DMS53 treated with DMSO at 0.1 percent for 48 hours (cell line): ENCODE results near the gene PTK6.

ENCODE experiments used
- DNase-seq: peaks from one replicate; lab custom pipeline; 2025; ENCODE audit not compliant: unreplicated experiment; lab: John Stamatoyannopoulos, UW

Gene PTK6

DNA sequence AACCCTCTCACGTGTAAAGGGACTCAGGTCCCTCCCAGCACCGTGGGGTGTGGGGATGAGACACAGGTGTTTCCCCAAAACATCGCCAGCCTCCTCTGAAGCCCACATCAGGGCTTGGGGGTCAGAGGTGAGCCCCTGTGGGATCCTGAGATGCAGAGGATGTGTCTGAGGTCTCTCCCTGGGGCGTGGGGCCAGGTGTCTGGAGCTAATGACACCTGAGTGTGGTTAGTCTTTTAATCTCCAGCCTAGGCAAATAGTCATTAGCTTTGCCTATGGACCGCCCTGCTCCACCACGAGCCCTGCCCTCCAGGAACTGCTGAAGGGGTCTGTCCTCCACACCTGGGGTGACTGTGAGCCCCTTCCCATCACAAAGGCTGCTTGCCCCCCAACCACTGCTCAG, 8.6 kb upstream of the PTK6 start:
- no peak for DNase-seq

DNA sequence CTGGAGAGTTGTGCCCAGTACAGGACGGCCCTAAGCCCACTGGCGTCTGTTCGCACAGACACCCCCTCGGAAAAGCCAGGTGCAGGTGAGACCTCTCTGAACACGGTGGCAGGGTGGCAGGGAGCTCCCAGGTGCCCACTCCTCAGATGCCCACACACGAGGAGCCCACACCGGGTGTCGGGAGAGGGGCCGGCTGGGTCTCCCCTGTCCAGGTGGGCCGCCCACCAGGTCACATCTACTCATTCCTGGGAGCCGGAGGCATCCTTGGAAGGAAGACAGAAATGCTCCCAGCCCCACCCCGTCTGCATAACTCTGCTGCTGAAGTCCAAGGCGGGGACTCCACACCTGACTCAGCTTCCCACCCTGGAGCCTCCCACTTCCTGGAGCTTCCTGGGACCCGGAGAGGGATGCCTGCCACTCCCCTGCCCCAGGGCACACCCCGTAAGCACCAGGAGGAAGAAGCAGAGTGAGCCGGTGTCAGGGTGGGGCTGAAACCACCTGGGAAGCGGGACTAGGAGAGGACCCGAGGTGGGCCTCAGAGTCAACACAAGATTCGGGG, 7.9 kb upstream of the PTK6 start:
- no peak for DNase-seq

DNA sequence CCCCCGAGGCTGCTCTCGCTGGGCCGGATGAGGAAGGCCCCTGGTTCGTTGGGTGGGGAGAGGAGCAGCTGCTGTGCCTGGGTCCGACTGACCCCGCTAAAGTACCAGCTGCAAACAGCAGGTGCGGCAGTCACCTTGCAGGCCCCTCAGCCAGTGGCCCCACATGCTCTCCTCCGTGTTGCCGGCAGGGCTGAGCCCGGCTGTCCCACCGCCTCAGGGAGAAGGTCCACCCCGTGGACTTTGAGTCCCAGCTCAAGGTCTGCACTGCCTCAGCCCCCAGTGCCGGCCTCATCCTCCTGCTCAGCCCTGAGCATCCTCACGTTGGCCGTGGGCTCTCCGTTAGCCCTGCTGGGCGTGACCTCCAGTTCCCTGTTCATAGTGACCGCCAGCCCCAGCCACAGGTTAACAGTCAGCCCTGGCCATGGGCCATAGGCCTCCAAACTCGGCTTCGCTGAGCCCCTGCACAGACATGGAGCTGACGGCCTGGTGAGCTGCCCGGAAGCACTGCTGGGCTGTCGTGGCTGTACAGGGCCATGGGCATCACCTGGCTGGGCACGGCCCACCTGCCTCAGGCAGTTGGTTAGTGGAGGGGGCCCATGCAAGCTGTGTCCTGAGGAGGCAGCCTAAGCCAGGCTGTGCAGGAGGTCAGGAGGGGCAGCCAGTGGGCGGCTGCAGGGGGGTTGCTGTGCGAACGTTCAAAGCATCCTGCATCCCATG, 7.2 kb upstream of the PTK6 start:
- no peak for DNase-seq

DNA sequence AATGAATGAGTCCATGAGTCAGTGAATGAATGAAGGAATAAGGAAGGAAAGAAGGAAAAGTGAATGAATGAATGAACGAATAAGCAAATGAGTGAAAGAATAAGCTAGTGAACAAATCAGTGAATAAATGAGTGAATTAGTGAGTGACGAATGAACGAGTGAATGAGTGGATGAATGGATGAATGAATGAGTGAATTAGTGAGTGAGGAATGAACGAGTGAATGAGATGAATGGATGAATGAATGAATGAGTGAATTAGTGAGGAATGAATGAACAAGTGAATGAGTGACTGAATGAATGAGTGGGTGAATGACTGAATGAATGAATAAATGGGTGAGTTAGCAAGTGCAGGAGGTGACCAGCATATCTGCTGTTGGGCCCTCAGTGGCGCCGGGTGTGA, 6.6 kb upstream of the PTK6 start:
- no peak for DNase-seq

DNA sequence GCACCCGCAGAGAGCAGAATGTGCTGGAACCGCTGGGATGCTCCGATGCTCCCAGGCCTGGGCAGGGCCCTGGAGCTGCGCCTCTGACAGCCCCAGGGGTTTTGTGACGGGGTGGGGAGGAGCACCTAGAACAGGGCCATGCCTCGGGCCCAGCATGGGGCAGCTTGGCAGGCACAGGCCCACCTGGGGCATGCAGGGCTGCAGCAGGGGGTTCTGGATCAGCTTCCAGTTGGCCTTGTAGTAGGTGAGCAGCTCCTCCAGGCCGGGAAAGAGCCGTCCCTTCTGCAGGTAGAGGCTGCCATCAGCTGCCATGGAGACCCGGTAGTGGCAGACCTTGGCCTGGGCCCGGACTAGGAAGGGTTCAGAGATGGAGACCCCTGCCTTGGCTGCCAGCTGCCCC, 6.0 kb upstream of the PTK6 start:
- no peak for DNase-seq

DNA sequence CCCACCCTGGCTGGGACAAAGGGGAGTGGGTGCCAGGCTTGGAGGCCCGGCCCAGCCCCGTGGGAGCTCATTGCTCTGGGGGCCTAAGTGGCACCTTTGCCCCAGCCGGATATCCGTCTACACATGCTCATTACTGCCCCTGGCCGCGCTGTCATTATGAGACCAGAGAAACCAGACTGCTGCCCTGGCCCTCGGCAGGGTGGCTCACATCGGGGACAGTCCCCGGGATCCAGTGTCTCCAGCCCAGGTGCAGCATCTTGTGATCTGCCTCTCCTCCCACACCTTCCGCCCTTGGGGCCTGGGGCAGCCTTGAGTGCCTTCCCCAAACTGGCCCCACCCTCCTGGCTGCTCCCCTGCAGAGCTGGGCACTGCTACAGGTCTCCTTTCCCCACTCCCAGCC, 5.5 kb upstream of the PTK6 start:
- DNase-seq: no peak

DNA sequence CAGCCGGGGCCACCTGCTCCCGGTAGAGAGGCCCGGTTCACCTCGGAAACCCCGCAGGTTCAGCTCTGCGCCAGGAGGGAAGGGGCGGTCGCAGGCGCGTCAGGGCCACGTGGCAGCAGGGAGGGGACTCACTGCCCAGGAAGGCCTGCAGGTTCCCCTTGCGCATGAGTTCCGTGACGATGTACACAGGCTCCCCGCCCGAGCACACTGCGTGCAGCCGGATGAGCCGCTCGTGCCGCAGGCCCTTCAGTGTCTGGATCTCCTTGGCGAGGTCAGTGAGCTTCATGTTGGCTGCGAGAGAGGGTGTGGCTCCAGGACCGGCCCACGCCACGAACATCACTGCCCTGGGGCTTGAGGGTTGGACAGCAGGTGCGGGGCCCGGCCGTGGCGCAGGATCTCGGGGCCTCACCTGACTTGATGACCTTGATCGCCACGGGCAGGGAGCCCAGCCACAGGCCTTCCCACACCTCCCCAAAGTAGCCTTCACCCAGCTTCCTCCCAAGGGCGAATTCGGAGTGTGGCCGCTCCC, 4.9 kb upstream of the PTK6 start:
- no peak for DNase-seq

DNA sequence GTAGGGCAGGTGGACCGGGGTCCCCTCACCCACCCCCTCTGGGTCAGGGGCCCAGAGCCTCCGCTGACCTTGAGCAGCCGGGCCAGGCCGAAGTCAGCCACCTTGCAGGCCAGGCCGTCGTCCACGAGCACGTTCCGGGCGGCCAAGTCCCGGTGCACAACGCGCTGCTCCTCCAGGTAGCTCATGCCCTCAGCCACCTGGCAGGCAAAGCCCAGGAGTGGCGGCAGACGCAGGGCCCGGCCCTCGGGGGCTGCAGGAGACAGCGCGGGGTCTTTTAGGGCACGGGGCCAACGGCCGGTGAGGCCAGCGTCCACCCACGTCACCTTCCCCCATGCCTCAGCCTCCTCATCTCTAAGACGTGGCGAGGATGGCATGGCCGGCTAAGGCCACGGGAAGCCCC, 4.2 kb upstream of the PTK6 start:
- no peak for DNase-seq

DNA sequence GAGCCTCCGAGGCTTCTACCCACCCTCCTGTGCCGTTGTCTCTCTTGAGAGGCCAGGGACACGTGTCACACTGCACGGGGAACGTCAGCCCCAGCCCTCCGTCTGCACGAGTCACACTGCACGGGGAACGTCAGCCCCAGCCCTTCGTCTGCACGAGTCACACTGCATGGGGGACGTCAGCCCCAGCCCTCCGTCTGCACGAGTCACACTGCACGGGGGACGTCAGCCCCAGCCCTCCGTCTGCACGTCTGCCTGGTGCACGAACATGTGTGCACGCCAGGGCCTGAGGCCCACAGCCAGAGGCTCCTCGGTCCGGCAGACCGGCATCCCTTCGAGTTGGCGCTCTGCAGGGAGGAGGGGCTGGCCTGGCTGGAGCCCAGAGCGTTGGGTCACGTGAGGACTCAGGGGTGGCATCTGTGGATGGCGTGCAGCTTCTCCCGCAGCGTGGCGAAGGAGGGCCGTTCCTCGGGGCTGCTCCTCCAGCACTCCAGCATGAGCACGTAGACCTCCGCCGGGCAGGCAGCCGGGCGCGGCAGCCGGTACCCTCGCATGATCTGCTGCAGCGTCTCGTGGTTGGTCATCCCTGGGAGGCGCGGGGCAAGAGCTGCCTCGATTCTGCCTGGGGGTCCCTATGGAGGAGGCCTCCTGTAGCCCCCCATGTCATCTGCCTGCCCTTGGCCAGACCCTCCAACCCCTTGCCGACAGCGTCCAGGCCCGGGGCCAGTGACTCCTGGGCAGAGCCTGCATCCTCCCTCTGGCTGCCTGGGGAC, 3.4 kb upstream of the PTK6 start:
- no peak for DNase-seq

DNA sequence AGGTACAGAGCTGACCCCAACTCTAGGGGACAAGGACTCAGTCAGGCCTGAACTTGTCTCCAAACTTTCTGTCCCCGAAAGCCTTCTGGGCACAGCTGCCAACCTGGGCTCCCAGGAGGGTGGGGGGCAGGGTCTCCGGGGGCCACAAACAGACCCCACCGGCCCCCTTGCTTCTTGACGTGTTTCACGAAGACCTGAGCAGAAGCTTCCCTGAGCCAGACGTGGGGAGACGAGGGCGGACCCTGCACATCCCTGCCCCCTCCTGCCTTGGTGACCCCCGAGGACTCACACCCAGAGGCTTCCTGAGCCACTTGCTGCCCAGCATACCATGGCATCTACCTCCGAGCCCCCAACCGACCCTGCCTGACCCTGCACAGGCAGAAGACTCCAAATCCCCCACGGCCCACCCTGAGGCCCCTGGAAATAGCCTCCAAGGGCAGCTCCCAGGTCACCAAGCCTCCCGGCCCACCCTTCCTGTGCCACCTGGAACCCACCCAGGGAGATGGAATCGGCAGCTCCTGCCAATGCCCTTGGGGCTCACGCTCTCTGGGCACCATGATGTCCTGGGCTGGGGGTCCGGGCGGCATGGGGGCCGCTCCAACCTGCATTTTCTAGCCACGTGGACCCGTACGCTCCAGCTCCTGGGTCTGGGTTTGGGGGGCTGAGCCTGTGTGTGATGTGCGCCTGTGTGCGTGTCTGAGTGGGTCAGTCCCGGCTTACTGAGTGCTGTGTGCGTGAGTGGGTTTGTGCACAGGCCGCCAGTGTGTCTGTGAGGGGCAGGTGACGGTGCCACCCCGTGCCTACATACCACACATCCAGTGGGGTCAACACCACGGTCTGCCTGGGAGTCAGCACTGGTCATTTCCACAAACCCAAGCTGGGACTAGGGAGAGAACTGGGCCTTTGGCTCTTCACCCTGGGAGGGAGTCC, 2.5 kb upstream of the PTK6 start:
- no peak for DNase-seq

DNA sequence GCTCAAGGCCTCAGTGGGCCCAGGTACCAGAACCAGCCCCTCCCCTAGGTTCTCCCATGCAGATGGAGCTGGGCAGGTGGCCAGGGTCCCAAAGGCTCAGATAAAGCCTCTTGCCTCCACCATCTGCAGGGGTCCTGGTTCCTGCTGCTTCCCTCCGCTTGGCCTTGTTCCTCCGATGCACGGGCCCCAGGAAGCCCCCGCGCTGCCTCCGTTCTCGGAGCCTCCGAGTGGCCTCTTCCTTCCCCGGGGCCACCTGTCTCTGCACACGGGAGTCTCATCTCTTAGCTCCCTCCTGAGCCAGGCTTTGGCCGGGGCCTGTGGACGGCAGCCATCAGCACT, 1.9 kb upstream of the PTK6 start:
- DNase-seq: no peak

DNA sequence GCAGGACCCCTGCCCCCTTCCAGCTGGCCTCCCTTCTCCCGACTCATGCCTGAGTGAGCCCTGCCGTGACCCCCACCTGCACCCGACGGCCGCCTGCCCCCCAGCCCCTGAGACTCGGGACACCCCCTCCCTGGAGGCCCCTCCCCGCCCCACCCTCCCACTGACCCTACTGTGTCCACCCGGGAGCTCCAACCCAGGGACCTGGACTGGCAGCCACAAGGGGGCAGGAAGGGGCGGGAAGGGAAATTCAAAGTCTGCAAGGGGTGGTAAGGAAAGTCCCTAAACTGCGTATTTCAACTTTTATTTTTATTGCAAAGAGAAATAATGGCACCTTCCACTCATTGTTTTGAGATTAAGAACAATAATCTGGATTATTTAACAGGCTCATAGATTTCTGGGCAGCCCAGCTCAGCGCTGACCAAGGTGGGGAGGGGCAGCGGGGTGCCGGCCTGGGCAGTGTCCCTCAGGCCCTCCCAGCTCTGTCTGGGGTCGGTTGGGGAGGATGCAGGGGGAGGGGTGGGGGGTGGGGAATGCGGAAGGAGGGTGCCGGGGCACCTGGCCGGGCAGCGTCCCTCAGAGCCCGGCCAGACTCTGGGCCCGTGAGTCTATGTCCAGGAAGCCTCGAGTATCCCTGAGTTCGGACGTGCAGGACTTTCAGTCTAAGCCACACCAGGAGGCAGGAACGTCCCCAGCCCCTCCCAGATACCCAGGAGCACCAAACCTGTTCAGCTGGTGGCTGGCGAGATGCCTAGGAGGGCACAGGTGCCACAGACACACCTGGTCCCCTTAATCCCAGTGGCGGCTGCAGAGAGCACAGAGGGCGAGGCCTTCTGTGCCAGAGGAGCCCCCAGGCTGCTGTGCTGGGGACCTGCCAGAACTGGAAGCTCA, 1.3 kb upstream of the PTK6 start:
- peak; percentile 44 for DNase-seq

DNA sequence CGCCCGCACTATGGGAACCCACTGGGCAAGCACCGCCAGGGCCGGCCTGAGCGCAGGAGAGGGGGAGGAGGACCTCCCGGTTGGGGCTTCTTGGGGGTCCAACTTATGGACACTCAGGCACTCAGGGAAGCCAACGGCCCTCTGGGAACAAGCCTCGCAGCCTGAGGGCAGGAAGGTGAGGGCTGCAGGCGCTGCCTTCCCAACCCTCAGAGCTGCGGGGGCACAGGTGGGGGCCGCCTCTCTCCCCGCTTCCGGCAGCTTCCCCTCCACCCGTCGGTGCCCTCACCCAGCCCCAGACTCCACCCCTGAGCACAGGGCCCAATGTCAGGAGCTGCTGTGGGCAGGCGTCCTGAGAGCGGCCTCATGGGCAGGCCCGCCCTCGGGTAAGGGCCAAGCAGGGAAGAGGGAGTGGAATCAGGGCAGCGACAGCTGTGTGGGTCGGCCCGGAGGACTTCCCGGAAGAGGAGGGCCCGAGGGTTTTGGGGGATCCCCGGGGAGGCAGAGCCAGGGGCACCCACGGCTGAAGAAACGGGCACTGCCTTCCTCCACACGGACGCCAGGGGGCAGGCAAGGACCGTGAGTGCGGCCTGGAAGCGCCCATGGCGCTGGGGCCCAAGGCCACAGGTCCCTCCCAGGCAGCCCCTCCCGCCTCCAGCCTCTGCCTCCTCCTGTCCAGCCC, 488 bp upstream of the PTK6 start:
- DNase-seq: peak; percentile 67

DNA sequence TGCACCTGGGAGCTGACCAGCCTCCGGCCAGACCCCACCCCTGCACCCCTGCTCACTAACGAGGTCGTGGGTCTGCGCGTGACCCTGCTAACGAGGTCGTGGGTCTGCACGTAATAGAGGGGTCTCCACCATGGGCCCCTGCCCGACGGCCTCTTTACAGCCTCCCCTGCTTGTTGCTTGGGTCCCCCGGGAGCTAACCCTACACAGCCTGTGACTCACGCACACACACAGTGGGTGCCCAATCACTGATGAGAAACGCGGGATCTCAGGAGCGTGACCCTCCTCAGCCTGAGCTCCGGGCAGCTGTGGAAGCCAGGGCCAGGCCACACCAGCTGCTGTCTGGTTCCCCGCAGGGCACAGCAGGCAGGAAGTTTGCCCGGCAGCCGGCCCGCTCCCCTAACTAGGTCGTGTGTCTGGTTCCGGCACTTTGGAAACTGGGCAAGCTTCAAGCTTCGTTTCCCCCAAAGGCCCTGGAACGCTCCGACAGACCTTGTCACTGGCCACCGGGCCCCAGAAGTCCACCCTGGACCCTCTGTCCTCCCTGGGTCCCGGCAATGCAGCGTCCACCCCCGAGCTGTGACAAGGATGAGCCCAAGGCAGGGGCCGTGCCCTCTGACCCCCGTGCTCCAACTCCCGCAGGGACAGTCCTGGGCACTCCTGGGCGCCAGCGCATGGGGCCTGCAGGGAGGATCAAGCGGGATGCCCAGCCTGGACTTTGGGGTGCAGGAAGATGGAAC, 767 bp downstream of the PTK6 start:
- DNase-seq: no peak

DNA sequence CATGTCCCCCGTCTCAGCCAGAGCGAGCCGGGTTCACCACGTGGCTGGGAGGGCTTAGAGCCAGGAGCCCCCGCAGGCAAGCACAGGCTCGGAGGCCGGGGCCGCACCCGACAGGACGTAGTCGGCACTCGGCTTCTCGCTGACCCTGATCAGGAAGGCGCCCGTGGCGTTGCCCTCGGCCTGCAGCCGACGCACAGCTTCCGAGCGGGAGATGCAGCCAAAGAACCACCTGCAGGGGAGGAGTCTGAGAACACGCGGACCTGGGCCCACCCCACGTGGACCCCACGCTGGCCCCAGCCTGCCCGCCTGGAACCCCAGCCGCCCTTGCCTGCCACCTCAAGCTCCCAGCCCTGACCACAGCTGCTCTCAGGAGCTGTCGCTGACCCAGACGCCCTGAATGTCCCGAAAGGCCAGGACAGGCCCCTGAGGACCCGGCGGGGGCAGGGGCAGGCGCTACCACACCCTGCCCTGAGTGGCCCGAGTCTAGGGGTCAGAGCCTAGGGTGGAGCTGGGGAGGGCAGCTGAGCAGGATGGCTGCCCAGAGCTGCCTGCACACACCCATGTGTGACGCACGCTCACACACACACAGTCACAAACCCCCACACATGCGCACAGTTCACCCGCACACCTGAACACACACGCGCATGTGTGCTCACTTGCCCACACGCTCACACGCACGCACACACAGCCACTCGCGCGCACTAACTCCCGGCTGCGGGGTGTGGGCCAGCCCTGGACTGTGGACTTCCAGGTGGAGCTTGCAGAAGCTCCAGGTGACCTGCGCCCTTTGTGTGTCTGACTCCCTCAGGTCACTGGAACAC, 2.1 kb downstream of the PTK6 start:
- no peak for DNase-seq

DNA sequence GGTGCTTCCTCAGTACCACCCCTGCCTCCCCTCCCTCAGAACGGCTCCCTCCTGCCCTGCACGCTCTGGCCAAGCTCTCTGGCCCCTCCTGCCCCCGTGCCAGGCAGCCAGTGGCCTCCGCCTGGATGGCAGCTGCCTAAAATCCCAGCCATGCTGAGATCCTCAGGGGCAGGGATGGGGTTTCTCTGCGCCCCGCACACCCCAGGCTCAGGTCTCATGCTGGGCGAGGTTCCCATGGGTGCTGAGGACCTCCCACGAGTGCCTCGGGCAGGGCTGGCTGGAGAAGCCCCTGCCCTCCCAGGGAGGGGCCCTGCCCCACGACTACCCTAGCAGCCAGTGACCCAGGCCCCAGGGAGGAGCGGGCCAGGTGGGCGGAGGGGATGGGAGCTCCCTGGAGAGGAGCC, 2.7 kb downstream of the PTK6 start:
- no peak for DNase-seq

DNA sequence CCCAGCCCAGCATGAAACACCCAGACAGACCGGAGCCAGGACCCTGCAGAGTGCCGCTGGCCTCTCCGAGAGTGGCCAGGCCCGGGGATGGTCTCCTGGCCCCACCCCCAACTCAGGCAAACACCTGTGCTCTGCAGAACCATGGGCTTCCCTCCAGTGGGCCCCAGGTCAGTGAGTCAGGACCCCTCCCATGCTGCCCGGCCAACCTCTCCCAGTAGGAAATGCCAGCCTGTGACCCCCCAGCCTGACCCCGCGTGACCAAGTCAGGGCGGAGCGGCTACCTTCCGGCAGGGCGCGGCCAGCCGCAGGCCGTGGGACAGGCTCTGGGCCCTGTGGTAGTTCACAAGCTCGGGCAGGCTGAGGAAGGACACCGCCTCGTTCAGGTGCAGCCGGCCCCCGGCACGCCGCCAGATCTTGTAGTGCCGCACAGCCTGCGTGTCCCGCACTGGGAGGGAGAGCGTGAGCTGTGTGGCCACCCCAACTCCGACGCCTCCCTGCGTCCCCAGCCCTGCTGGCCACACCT, 3.2 kb downstream of the PTK6 start:
- no peak for DNase-seq

DNA sequence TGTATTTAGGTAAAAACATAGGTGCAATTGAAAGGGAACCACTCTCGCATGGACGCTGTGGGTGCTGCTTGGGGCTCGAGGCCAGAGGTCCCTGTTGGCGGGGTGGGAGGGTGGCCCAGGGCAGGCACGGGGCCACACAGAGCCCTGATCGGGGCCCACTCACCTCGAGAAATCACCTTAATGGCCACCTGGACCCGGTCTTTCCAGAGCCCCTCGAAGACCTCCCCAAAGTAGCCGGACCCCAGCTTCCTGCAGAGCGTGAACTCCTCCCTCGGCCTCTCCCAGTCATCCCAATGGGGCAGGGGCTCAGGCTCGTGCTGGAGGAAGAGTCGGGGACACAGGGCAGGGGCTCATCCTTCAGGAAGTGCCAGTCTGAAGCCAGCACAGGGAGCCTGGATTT, 3.8 kb downstream of the PTK6 start:
- DNase-seq: no peak
